Osteoblast (primary cell): ENCODE results near the gene MTIF3. TPM values are rescaled to one million over a fixed set of nuclear protein-coding genes. Genes with fewer than 3 reads are reported as not detected.

Experiments
- DNase-seq: peaks from one replicate; pipeline ENCODE4 v3.0.0; 2011; ENCODE audit warnings: low spot score, mixed read lengths; ENCODE audit not compliant: insufficient read length; ENCODE audit errors: missing footprints
- H2AFZ ChIP-seq: 2 replicates; pipeline ENCODE4 v1.6.0; 2011; ENCODE audit warnings: mild to moderate bottlenecking, low read length
- H3K27ac ChIP-seq: 2 replicates; pipeline ENCODE4 v1.5.1; 2011; ENCODE audit warnings: mild to moderate bottlenecking, low read depth, low read length, moderate library complexity
- H3K27me3 ChIP-seq: 2 replicates; pipeline ENCODE4 v1.6.0; 2012; ENCODE audit warnings: mild to moderate bottlenecking, control low read depth, inconsistent platforms, low read length, moderate library complexity; ENCODE audit not compliant: insufficient read depth
- H3K36me3 ChIP-seq: 2 replicates; pipeline ENCODE4 v1.5.1; 2011; ENCODE audit warnings: mild to moderate bottlenecking, low read length, control low read depth, moderate library complexity; ENCODE audit not compliant: insufficient read depth
- H3K4me1 ChIP-seq: 2 replicates; pipeline ENCODE4 v1.5.1; 2011; ENCODE audit warnings: mild to moderate bottlenecking, low read length, control low read depth, moderate library complexity; ENCODE audit not compliant: insufficient read depth
- H3K4me2 ChIP-seq: 2 replicates; pipeline ENCODE4 v1.6.0; 2011; ENCODE audit warnings: mild to moderate bottlenecking, low read length; ENCODE audit not compliant: insufficient read depth
- H3K4me3 ChIP-seq: fragments of 200-600 bp; sonication (generic); 3 replicates; pipeline ENCODE4 v1.5.1; 2012; ENCODE audit warnings: mild to moderate bottlenecking, low read length, inconsistent platforms; ENCODE audit not compliant: insufficient read depth
- H3K79me2 ChIP-seq: 2 replicates; pipeline ENCODE4 v1.6.0; 2012; ENCODE audit warnings: mild to moderate bottlenecking, low read length, control low read depth, inconsistent platforms; ENCODE audit not compliant: insufficient read depth
- H3K9me3 ChIP-seq: 2 replicates; pipeline ENCODE4 v1.5.1; 2011; ENCODE audit warnings: low read depth, low read length, control low read depth
- H4K20me1 ChIP-seq: 2 replicates; pipeline ENCODE4 v1.6.0; 2012; ENCODE audit warnings: mild to moderate bottlenecking, low read length, control low read depth; ENCODE audit not compliant: insufficient read depth
- CTCF ChIP-seq: IDR thresholded peaks from 2 replicates; pipeline ENCODE4 v1.5.1; 2011; ENCODE audit warnings: mild to moderate bottlenecking, low read depth, low read length, moderate library complexity; ENCODE audit errors: extremely low read depth
- total RNA-seq: library from RNA; depleted of rRNA; stranded (reverse); fragments of >200 nt; gene quantifications from 2 replicates; pipeline ENCODE4 v1.2.3, GENCODE V29; 2012

Gene MTIF3
- total RNA-seq, 1 donor = 65.5 TPM

GRCh38 chr13:27496006-27496405 is 45.6 kb upstream of the MTIF3 start:
- Histone ChIP-seq H3K36me3 (no peaks in the 10 kb centered on the region), H3K9me3 (no peaks in the 10 kb centered on the region), H4K20me1 (no peaks in the 10 kb centered on the region), H3K4me1 (no peaks in the 10 kb centered on the region), H3K27me3 (peaks cover 6% of the 10 kb centered on the region), H3K4me2 (no peak overlapping the region), H3K79me2 (no peaks in the 10 kb centered on the region), H3K27ac (no peak overlapping the region), H3K4me3 (no peak overlapping the region), H2AFZ (no peak overlapping the region)
- no peak for TF ChIP-seq CTCF
- DNase-seq = no peak

DNA sequence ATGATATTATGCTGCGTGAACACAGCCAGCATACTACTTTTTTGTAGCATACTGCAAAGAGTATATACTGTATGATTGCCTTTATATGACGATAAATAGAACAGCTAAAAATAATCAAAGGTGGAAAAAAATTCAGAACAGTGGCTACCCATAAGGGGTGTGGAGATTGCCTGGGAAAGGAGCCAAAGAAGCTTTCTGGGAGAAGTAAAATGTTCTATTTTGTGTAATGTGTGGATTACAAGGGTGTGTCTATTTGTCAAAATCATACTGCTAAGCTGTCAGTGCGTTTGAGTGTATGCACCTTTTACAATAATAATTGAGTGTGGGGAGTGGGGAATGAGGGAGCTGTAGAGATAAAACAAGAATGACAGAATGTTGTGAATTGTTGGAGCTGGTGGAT is 45.2 kb upstream of the MTIF3 start:
- DNase-seq = no peak
- Histone ChIP-seq H3K27me3 (peaks cover 6% of the 10 kb centered on the region), H3K4me2 (no peak overlapping the region), H4K20me1 (no peaks in the 10 kb centered on the region), H3K27ac (no peak overlapping the region), H2AFZ (no peak overlapping the region), H3K4me1 (no peaks in the 10 kb centered on the region), H3K4me3 (no peak overlapping the region), H3K36me3 (no peaks in the 10 kb centered on the region), H3K9me3 (no peaks in the 10 kb centered on the region), H3K79me2 (no peaks in the 10 kb centered on the region)
- TF ChIP-seq CTCF = no peak

DNA sequence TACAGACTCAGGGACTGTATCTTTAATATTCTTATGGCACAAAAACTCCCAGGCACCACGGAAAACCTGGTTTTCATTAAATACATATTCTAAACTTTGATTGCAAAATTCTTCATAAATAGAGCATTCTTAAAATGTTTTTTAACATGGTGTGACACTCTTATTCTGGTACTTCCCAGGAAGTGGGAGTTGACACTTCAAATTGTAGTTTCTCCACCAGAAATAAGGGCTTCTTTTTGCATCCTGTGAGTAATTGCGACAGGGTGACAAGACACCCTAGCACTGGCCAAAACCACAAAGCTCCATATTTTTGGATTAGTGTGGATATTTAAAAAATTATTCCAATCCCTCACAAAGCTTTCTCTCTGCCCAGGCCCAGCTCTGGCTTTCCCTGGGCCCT is 43.6 kb upstream of the MTIF3 start:
- Histone ChIP-seq H4K20me1 (no peaks in the 10 kb centered on the region), H3K36me3 (no peaks in the 10 kb centered on the region), H3K27me3 (peaks cover 6% of the 10 kb centered on the region), H3K4me3 (no peak overlapping the region), H3K4me2 (no peak overlapping the region), H3K79me2 (no peaks in the 10 kb centered on the region), H3K4me1 (no peaks in the 10 kb centered on the region), H3K27ac (no peak overlapping the region), H2AFZ (no peak overlapping the region), H3K9me3 (no peaks in the 10 kb centered on the region)
- no peak for DNase-seq
- TF ChIP-seq CTCF = no peak

DNA sequence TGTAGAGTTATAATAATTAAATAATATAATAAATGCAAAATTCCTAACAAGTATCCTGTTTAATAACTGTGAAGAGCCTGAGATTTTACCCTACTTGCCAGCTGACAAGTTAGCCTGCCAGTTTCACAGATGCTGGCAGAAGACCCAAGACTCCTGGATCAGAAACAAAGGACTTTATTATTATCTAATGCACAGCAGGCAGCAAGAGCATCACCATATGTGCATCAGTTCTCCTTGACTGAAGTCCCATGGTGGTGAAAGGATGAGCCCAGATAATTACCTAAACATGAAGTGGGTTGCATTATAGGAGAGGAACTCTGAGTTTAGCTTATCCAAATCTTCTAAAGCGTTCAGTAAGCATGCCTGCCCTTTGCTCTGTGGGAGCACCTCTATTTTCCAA is 39.1 kb upstream of the MTIF3 start:
- Histone ChIP-seq H3K36me3 (no peaks in the 10 kb centered on the region), H3K4me2 (no peak overlapping the region), H3K4me3 (no peak overlapping the region), H3K79me2 (no peaks in the 10 kb centered on the region), H3K27ac (no peak overlapping the region), H2AFZ (no peak overlapping the region), H3K9me3 (no peaks in the 10 kb centered on the region), H3K4me1 (no peaks in the 10 kb centered on the region), H3K27me3 (peaks cover 3% of the 10 kb centered on the region), H4K20me1 (no peaks in the 10 kb centered on the region)
- DNase-seq = no peak
- no peak for TF ChIP-seq CTCF
